Panc1 (cell line): Measurements from ENCODE around the gene SYNC. TPM values are rescaled to one million over a fixed set of nuclear protein-coding genes. Genes with fewer than 3 reads are reported as not detected.

Source experiments
- ATAC-seq: fragments of 200-7000 bp; cut with Tn5 transposase; 2 replicates; pipeline ENCODE4 v1.9.1; 2020; ENCODE audit warnings: mild to moderate bottlenecking, moderate library complexity
- BruUV-seq: library from RNA; stranded (reverse); fragments of 400-500 nt; replicated peaks from 2 replicates; lab custom pipeline; 2021; lab: Mats Ljungman, UMichigan
- CTCF ChIA-PET: fragments of 300-600 bp; sonication (Branson Sonifier 250); formaldehyde crosslinking; loops from one replicate; lab custom pipeline; 2022; ENCODE audit warnings: antibody characterized with exemption; lab: Charles Lee
- POLR2A ChIA-PET: fragments of 300-600 bp; sonication (Branson Sonifier 250); formaldehyde crosslinking; loops from one replicate; lab custom pipeline; 2022; ENCODE audit warnings: antibody characterized with exemption; lab: Charles Lee
- DNase-seq: peaks from one replicate; pipeline ENCODE4 v3.0.0-alpha.2; 2010; ENCODE audit warnings: low read depth, low spot score
- H3K27ac ChIP-seq: 2 replicates; pipeline ENCODE4 v1.5.1; 2011; ENCODE audit warnings: mild to moderate bottlenecking, low read length, inconsistent platforms
- H3K27me3 ChIP-seq: fragments of 200-500 bp; sonication (Bioruptor generic); 2 replicates; pipeline ENCODE4 v1.6.0; 2014; ENCODE audit warnings: low read length, inconsistent platforms; ENCODE audit not compliant: control insufficient read depth, insufficient read depth
- H3K36me3 ChIP-seq: fragments of 200-500 bp; sonication (Bioruptor generic); 2 replicates; pipeline ENCODE4 v1.5.1; 2014; ENCODE audit warnings: inconsistent platforms, mild to moderate bottlenecking, low read length, moderate library complexity; ENCODE audit not compliant: control insufficient read depth, insufficient read depth
- H3K4me1 ChIP-seq: 2 replicates; pipeline ENCODE4 v1.5.1; 2011; ENCODE audit warnings: inconsistent platforms, mild to moderate bottlenecking, low read length, moderate library complexity; ENCODE audit not compliant: control insufficient read depth, insufficient read depth
- H3K4me3 ChIP-seq, 2 experiments: 2 replicates each; pipeline ENCODE4 v1.5.1; 2011 to 2012; ENCODE audit warnings: low read depth in 2 of 2, low read length in 2 of 2, mild to moderate bottlenecking in 2 of 2, inconsistent platforms in 1 of 2, moderate library complexity in 1 of 2
- H3K9me3 ChIP-seq: fragments of 200-500 bp; sonication (Bioruptor generic); 2 replicates; pipeline ENCODE4 v1.5.1; 2014; ENCODE audit warnings: low read depth, mild to moderate bottlenecking, inconsistent platforms, low read length, moderate library complexity; ENCODE audit not compliant: control insufficient read depth, insufficient read depth
- POLR2AphosphoS5 ChIP-seq: IDR thresholded peaks from 2 replicates; pipeline ENCODE4 v1.6.1; 2012; ENCODE audit warnings: mild to moderate bottlenecking, low read depth, low read length, moderate library complexity
- SIN3A ChIP-seq: IDR thresholded peaks from 2 replicates; pipeline ENCODE4 v1.6.1; 2012; ENCODE audit warnings: low read depth, mild to moderate bottlenecking, low read length, moderate library complexity, borderline replicate concordance; ENCODE audit not compliant: insufficient read depth
- TCF7L2 ChIP-seq: IDR thresholded peaks from 2 replicates; pipeline ENCODE4 v1.6.1; 2011; ENCODE audit warnings: mild to moderate bottlenecking, low read depth, low read length, inconsistent platforms
- in situ Hi-C: cut with HindIII; loops from 2 replicates; pipeline ENCODE4 v1.10.0; 2016; ENCODE audit warnings: low sequenced_read_pairs, low pct_unique_long_range_greater_than_20kb
- intact Hi-C: fragments of 100-400 bp; cut with micrococcal nuclease; formaldehyde crosslinking; loops from one replicate; pipeline ENCODE4 v1.10.0; 2022; ENCODE audit not compliant: unreplicated experiment
- total RNA-seq: library from RNA; stranded (reverse); gene quantifications from one replicate; pipeline ENCODE4 v1.2.1, GENCODE V29; 2021; ENCODE audit not compliant: unreplicated experiment
- TF ChIP-seq, protein P1 (sequence below): fragments of 450-650 bp; IDR thresholded peaks from 2 replicates; pipeline ENCODE4 v1.5.1; 2017; ENCODE audit warnings: mild to moderate bottlenecking
- TF ChIP-seq, protein P2 (sequence below), 2 experiments: IDR thresholded peaks; 2 replicates each; pipeline ENCODE4 v1.6.1; 2011 to 2012; ENCODE audit warnings: low read depth in 2 of 2, control low read depth in 1 of 2, low read length in 1 of 2, mild to moderate bottlenecking in 1 of 2, moderate library complexity in 1 of 2; ENCODE audit not compliant: insufficient read depth in 1 of 2

SYNC gene
- total RNA-seq, 1 experiment from 2014 or later = 1.3 TPM

DNA sequence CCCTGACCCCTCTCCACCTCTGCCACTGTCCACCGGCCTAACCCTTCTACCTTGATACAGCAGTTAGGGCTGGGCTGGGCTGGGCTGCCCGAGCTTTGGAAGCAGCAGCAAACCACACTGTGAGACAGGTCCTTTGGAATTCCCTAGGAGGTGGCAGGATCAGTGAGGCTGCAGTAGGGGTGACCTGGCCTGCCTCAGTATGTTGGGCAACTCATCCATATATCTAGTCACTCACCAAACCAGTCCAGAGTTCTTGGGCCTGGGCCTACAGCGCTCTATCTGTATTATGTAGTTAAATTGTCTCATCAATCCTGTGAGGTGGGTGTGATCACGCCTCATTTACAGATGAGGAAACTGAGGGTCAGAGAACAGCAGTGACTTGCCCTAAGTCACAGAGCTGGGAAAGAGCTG lies 13.3 kb upstream of the SYNC start:
- BruUV-seq = no TSS peak
- Histone ChIP-seq H3K4me1 (peaks cover 5% of the 10 kb centered on the region; the same call in 1 of the 2 replicates), H3K27me3 (no peaks in the 10 kb centered on the region), H3K36me3 (no peaks in the 10 kb centered on the region), H3K4me3 (no peak overlapping the region), H3K27ac (no peak overlapping the region), H3K9me3 (no peaks in the 10 kb centered on the region)
- ATAC-seq (no peak), DNase-seq (no peak)
- CTCF ChIA-PET = no interaction called here
- TF ChIP-seq, protein P1, sequence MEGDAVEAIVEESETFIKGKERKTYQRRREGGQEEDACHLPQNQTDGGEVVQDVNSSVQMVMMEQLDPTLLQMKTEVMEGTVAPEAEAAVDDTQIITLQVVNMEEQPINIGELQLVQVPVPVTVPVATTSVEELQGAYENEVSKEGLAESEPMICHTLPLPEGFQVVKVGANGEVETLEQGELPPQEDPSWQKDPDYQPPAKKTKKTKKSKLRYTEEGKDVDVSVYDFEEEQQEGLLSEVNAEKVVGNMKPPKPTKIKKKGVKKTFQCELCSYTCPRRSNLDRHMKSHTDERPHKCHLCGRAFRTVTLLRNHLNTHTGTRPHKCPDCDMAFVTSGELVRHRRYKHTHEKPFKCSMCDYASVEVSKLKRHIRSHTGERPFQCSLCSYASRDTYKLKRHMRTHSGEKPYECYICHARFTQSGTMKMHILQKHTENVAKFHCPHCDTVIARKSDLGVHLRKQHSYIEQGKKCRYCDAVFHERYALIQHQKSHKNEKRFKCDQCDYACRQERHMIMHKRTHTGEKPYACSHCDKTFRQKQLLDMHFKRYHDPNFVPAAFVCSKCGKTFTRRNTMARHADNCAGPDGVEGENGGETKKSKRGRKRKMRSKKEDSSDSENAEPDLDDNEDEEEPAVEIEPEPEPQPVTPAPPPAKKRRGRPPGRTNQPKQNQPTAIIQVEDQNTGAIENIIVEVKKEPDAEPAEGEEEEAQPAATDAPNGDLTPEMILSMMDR = no peak
- TF ChIP-seq SIN3A (no peak), TCF7L2 (no peak), POLR2AphosphoS5 (no peak)
- TF ChIP-seq, protein P2, sequence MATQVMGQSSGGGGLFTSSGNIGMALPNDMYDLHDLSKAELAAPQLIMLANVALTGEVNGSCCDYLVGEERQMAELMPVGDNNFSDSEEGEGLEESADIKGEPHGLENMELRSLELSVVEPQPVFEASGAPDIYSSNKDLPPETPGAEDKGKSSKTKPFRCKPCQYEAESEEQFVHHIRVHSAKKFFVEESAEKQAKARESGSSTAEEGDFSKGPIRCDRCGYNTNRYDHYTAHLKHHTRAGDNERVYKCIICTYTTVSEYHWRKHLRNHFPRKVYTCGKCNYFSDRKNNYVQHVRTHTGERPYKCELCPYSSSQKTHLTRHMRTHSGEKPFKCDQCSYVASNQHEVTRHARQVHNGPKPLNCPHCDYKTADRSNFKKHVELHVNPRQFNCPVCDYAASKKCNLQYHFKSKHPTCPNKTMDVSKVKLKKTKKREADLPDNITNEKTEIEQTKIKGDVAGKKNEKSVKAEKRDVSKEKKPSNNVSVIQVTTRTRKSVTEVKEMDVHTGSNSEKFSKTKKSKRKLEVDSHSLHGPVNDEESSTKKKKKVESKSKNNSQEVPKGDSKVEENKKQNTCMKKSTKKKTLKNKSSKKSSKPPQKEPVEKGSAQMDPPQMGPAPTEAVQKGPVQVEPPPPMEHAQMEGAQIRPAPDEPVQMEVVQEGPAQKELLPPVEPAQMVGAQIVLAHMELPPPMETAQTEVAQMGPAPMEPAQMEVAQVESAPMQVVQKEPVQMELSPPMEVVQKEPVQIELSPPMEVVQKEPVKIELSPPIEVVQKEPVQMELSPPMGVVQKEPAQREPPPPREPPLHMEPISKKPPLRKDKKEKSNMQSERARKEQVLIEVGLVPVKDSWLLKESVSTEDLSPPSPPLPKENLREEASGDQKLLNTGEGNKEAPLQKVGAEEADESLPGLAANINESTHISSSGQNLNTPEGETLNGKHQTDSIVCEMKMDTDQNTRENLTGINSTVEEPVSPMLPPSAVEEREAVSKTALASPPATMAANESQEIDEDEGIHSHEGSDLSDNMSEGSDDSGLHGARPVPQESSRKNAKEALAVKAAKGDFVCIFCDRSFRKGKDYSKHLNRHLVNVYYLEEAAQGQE (IDR thresholded peaks at IDR 0.05; ENCODE audit: insufficient read depth in 1 of 2, low read depth in 2 of 2, low read length in 1 of 2) = no peak
- intact Hi-C loops = no loop called here
- POLR2A ChIA-PET = no interaction called here
- in situ Hi-C loops = loop anchor here (10.0 kb wide), 1 partner anchor 49 kb away; no protein-coding TSS in a partner anchor

DNA sequence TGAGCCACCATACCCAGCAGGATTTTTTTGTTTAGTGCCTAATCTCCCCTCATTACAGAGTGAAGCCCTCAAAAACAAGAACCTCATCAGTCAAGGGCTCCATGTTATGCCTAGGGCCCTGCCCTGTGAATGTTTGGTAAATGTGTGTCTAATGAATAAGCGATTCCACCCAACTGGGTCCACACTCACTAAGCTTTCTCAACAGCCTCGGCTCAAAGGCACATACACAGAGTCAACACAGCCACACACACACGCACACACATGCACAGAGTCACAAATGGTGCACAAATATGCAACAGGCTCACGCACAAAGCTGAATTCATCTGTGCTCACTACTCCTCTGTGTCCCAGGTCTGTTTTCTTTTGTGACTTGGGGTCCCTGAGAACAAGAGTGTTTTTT lies 11.7 kb upstream of the SYNC start:
- BruUV-seq = no TSS peak
- H3K36me3 ChIP-seq = no peaks in the 10 kb centered on the region
- H3K4me1 ChIP-seq = peaks cover 5% of the 10 kb centered on the region; the same call in 1 of the 2 replicates
- ATAC-seq (no peak), DNase-seq (no peak)
- no peak overlapping the region for H3K27ac ChIP-seq
- H3K9me3 ChIP-seq = no peaks in the 10 kb centered on the region
- CTCF ChIA-PET = interaction anchor here (0.7 kb wide), 1 partner anchor 12 kb away, joined by 3 read pairs; no protein-coding TSS in a partner anchor
- in situ Hi-C loops = loop anchor here (10.0 kb wide), 1 partner anchor 51 kb away; no protein-coding TSS in a partner anchor
- POLR2A ChIA-PET = no interaction called here
- H3K4me3 ChIP-seq = no peak overlapping the region
- no peaks in the 10 kb centered on the region for H3K27me3 ChIP-seq
- intact Hi-C loops = loop anchor here (5.0 kb wide), 1 partner anchor 43 kb away; no protein-coding TSS in a partner anchor
- TF ChIP-seq POLR2AphosphoS5 = no peak
- no peak for TF ChIP-seq TCF7L2
- TF ChIP-seq, protein P2 (IDR thresholded peaks at IDR 0.05; ENCODE audit: insufficient read depth in 1 of 2, low read depth in 2 of 2, low read length in 1 of 2) = no peak
- TF ChIP-seq, protein P1 = no peak
- no peak for TF ChIP-seq SIN3A
